Ectodermal cell (in vitro differentiated cells): ENCODE measurements around the gene AAK1.

ENCODE experiments used
- H3K27ac ChIP-seq: 2 replicates; pipeline ENCODE4 v1.7.0; 2013; ENCODE audit warnings: mild to moderate bottlenecking, low read depth, low read length; ENCODE audit not compliant: insufficient read depth, poor library complexity, severe bottlenecking
- H3K27me3 ChIP-seq: 2 replicates; pipeline ENCODE4 v1.7.0; 2013; ENCODE audit warnings: mild to moderate bottlenecking, low read length; ENCODE audit not compliant: insufficient read depth, control insufficient read depth, poor library complexity, severe bottlenecking
- H3K36me3 ChIP-seq: one replicate; pipeline ENCODE4 v1.7.0; 2013; ENCODE audit warnings: low read length; ENCODE audit not compliant: control insufficient read depth, insufficient read depth
- H3K4me1 ChIP-seq: one replicate; pipeline ENCODE4 v1.7.0; 2013; ENCODE audit warnings: low read length; ENCODE audit not compliant: control insufficient read depth, insufficient read depth
- H3K4me3 ChIP-seq: 2 replicates; pipeline ENCODE4 v1.7.0; 2013; ENCODE audit warnings: low read depth, low read length, control low read depth; ENCODE audit not compliant: insufficient read depth
- H3K9me3 ChIP-seq: 2 replicates; pipeline ENCODE4 v1.7.0; 2013; ENCODE audit warnings: mild to moderate bottlenecking, low read length, moderate library complexity; ENCODE audit not compliant: control insufficient read depth
- WGBS, 2 experiments: methylation state at CpG; one replicate each; pipeline ENCODE4 v1.1.7; 2013; ENCODE audit warnings: missing lambda C conversion rate in 2 of 2; 5-methylcytosine and 5-hydroxymethylcytosine counted together

The AAK1 gene

GRCh38 chr2:69604836-69605235, 38.7 kb downstream of the AAK1 start:
- Histone ChIP-seq H3K9me3 (no peaks in the 10 kb centered on the region), H3K4me3 (no peak overlapping the region), H3K4me1 (no peaks in the 10 kb centered on the region), H3K27ac (no peak overlapping the region), H3K27me3 (no peaks in the 10 kb centered on the region), H3K36me3 (peaks cover 3% of the 10 kb centered on the region)
- WGBS, 2 experiments = 88 to 91% methylated on average over 1 of the region's 1 CpG

- H3K4me3 ChIP-seq = no peak overlapping the region
- H3K9me3 ChIP-seq = no peaks in the 10 kb centered on the region
- no peak overlapping the region for H3K27ac ChIP-seq
- no peaks in the 10 kb centered on the region for H3K27me3 ChIP-seq
- no peaks in the 10 kb centered on the region for H3K4me1 ChIP-seq
- WGBS, 2 experiments = 91 to 93% methylated on average over 6 of the region's 6 CpGs
- peaks cover 3% of the 10 kb centered on the region for H3K36me3 ChIP-seq
Measured at GRCh38 chr2:69604026-69604678, 39.4 kb downstream of the AAK1 start.

GRCh38 chr2:69603146-69603743, 40.3 kb downstream of the AAK1 start:
- WGBS, 2 experiments = 89 to 97% methylated on average over 4 of the region's 4 CpGs
- H3K27me3 ChIP-seq = no peaks in the 10 kb centered on the region
- no peak overlapping the region for H3K4me3 ChIP-seq
- no peaks in the 10 kb centered on the region for H3K4me1 ChIP-seq
- H3K27ac ChIP-seq = no peak overlapping the region
- no peaks in the 10 kb centered on the region for H3K9me3 ChIP-seq
- peaks cover 3% of the 10 kb centered on the region for H3K36me3 ChIP-seq

- no peaks in the 10 kb centered on the region for H3K27me3 ChIP-seq
- H3K27ac ChIP-seq = no peak overlapping the region
- H3K4me3 ChIP-seq = no peak overlapping the region
- WGBS, 2 experiments = 89% methylated on average over 2 of the region's 2 CpGs
- H3K4me1 ChIP-seq = no peaks in the 10 kb centered on the region
- peaks cover 1% of the 10 kb centered on the region for H3K36me3 ChIP-seq
- H3K9me3 ChIP-seq = no peaks in the 10 kb centered on the region
Measured at GRCh38 chr2:69601179-69601612, 42.3 kb downstream of the AAK1 start.

- H3K36me3 ChIP-seq = no peaks in the 10 kb centered on the region
- no peaks in the 10 kb centered on the region for H3K27me3 ChIP-seq
- WGBS, 2 experiments = 96% methylated on average over 4 of the region's 4 CpGs
- no peak overlapping the region for H3K4me3 ChIP-seq
- no peaks in the 10 kb centered on the region for H3K4me1 ChIP-seq
- H3K9me3 ChIP-seq = no peaks in the 10 kb centered on the region
- no peak overlapping the region for H3K27ac ChIP-seq
Measured at GRCh38 chr2:69600425-69600824, 43.1 kb downstream of the AAK1 start.

GRCh38 chr2:69597843-69598610, 45.5 kb downstream of the AAK1 start:
- Histone ChIP-seq H3K9me3 (no peaks in the 10 kb centered on the region), H3K27ac (no peak overlapping the region), H3K4me3 (no peak overlapping the region), H3K27me3 (no peaks in the 10 kb centered on the region), H3K4me1 (no peaks in the 10 kb centered on the region), H3K36me3 (no peaks in the 10 kb centered on the region)
- 96 to 97% methylated on average over 4 to 5 of the region's 5 CpGs for WGBS, 2 experiments

GRCh38 chr2:69597105-69597504, 46.4 kb downstream of the AAK1 start:
- no peak overlapping the region for H3K27ac ChIP-seq
- no peaks in the 10 kb centered on the region for H3K4me1 ChIP-seq
- H3K36me3 ChIP-seq = no peaks in the 10 kb centered on the region
- H3K27me3 ChIP-seq = no peaks in the 10 kb centered on the region
- 94 to 96% methylated on average over 5 of the region's 5 CpGs for WGBS, 2 experiments
- no peak overlapping the region for H3K4me3 ChIP-seq
- H3K9me3 ChIP-seq = no peaks in the 10 kb centered on the region

GRCh38 chr2:69594341-69594740, 49.2 kb downstream of the AAK1 start:
- H3K9me3 ChIP-seq = no peaks in the 10 kb centered on the region

GRCh38 chr2:69592511-69592910, 51.0 kb downstream of the AAK1 start:
- no peak overlapping the region for H3K4me3 ChIP-seq
- H3K4me1 ChIP-seq = peaks cover 3% of the 10 kb centered on the region
- no peak overlapping the region for H3K27ac ChIP-seq
- no peaks in the 10 kb centered on the region for H3K36me3 ChIP-seq
- H3K27me3 ChIP-seq = no peaks in the 10 kb centered on the region
- no peaks in the 10 kb centered on the region for H3K9me3 ChIP-seq

More at GRCh38 chr2:69594341-69594740, 49.2 kb downstream of the AAK1 start:
- no peaks in the 10 kb centered on the region for H3K36me3 ChIP-seq
- 100% methylated on average over 2 of the region's 3 CpGs; no CpG with 5 or more reads in 1 of the 2 experiments for WGBS, 2 experiments
- H3K27ac ChIP-seq = no peak overlapping the region
- H3K27me3 ChIP-seq = no peaks in the 10 kb centered on the region
- H3K4me3 ChIP-seq = no peak overlapping the region
- H3K4me1 ChIP-seq = peaks cover 3% of the 10 kb centered on the region

GRCh38 chr2:69589973-69590652, 53.4 kb downstream of the AAK1 start:
- Histone ChIP-seq H3K9me3 (no peaks in the 10 kb centered on the region), H3K27me3 (no peaks in the 10 kb centered on the region), H3K4me1 (peaks cover 7% of the 10 kb centered on the region), H3K27ac (peak overlapping the region; percentile 27), H3K36me3 (no peaks in the 10 kb centered on the region), H3K4me3 (no peak overlapping the region)
- WGBS, 2 experiments = 78 to 82% methylated on average over 8 of the region's 8 CpGs
